CD14-positive monocyte (primary cell): ENCODE measurements around the gene SCNN1B. TPM values are rescaled to one million over a fixed set of nuclear protein-coding genes. Genes with fewer than 3 reads are reported as not detected.

Experiments
- DNase-seq, 3 donors: peaks; one replicate each; pipeline ENCODE4 v3.0.0-alpha.2; 2011 to 2022
- H2AFZ ChIP-seq: 2 replicates; pipeline ENCODE4 v1.6.0; 2012; ENCODE audit warnings: mild to moderate bottlenecking, low read depth, low read length, inconsistent platforms; ENCODE audit not compliant: insufficient read depth, poor library complexity, severe bottlenecking
- H3K27ac ChIP-seq, 2 donors: 1 replicate in 1 of 2; 2 replicates in 1 of 2; pipeline ENCODE4 v1.5.1; 2012 to 2013; ENCODE audit warnings: low read length in 2 of 2, control low read depth in 1 of 2, inconsistent platforms in 1 of 2, low read depth in 1 of 2, mild to moderate bottlenecking in 1 of 2
- H3K27me3 ChIP-seq, 2 donors: one replicate each; pipeline versions ENCODE4 v1.6.0 to v1.6.1; 2011 to 2013; ENCODE audit warnings: low read length in 2 of 2; ENCODE audit not compliant: control insufficient read depth in 2 of 2, insufficient read depth in 2 of 2
- H3K36me3 ChIP-seq, 2 donors: replicated peaks in 1 of 2; 1 replicate in 1 of 2; 2 replicates in 1 of 2; pipeline versions ENCODE4 v1.5.1 to v1.6.1; 2012 to 2013; ENCODE audit warnings: low read length in 2 of 2, control low read depth in 1 of 2, inconsistent platforms in 1 of 2, mild to moderate bottlenecking in 1 of 2; ENCODE audit not compliant: insufficient read depth in 2 of 2, control insufficient read depth in 1 of 2
- H3K4me1 ChIP-seq, 2 donors: 1 replicate in 1 of 2; 2 replicates in 1 of 2; pipeline versions ENCODE4 v1.5.1 to v1.6.1; 2012 to 2013; ENCODE audit warnings: low read length in 2 of 2, control low read depth in 1 of 2, inconsistent platforms in 1 of 2, mild to moderate bottlenecking in 1 of 2, moderate library complexity in 1 of 2; ENCODE audit not compliant: insufficient read depth in 2 of 2, control insufficient read depth in 1 of 2
- H3K4me2 ChIP-seq: replicated peaks from 2 replicates; pipeline ENCODE3; 2012; ENCODE audit warnings: low read length, moderate library complexity, mild to moderate bottlenecking; ENCODE audit not compliant: poor library complexity, severe bottlenecking; ENCODE audit errors: extremely low read depth
- H3K4me3 ChIP-seq, 3 experiments: fragments of 200-600 bp in 1 of 3; sonication (generic) in 1 of 3; replicated peaks in 1 of 3; 1 replicate in 2 of 3; 2 replicates in 1 of 3; pipeline ENCODE4 v1.5.1; 2011 to 2013; ENCODE audit warnings: low read length in 3 of 3, mild to moderate bottlenecking in 3 of 3, control low read depth in 2 of 3, low read depth in 2 of 3, inconsistent platforms in 1 of 3, moderate library complexity in 1 of 3
- H3K79me2 ChIP-seq: 2 replicates; pipeline ENCODE4 v1.6.0; 2012; ENCODE audit warnings: mild to moderate bottlenecking, control low read depth, inconsistent platforms, low read length, moderate library complexity; ENCODE audit not compliant: insufficient read depth
- H3K9ac ChIP-seq: 2 replicates; pipeline ENCODE4 v1.6.0; 2017; ENCODE audit warnings: low read length, mild to moderate bottlenecking; ENCODE audit not compliant: insufficient read depth, poor library complexity, severe bottlenecking
- H3K9me3 ChIP-seq, 2 donors: replicated peaks in 1 of 2; 1 replicate in 1 of 2; 2 replicates in 1 of 2; pipeline versions ENCODE4 v1.5.1 to v1.6.1; 2012 to 2013; ENCODE audit warnings: low read length in 2 of 2, control low read depth in 1 of 2; ENCODE audit not compliant: control insufficient read depth in 1 of 2, insufficient read depth in 1 of 2
- H4K20me1 ChIP-seq: 2 replicates; pipeline ENCODE4 v1.6.0; 2012; ENCODE audit warnings: mild to moderate bottlenecking, low read length, control low read depth, moderate library complexity; ENCODE audit not compliant: insufficient read depth
- H3K27ac Mint-ChIP-seq, 7 donors: one replicate each; pipeline ENCODE4 v1.8.0; 2020; ENCODE audit warnings: mild to moderate bottlenecking in 7 of 7, mixed read lengths in 7 of 7, moderate library complexity in 6 of 7, inconsistent platforms in 2 of 7
- H3K27me3 Mint-ChIP-seq, 3 donors: one replicate each; pipeline ENCODE4 v1.8.0; 2021 to 2022; ENCODE audit warnings: low read depth in 3 of 3, mild to moderate bottlenecking in 3 of 3, mixed read lengths in 3 of 3, moderate library complexity in 3 of 3, inconsistent platforms in 1 of 3
- H3K36me3 Mint-ChIP-seq, 2 donors: one replicate each; pipeline ENCODE4 v1.8.0; 2020; ENCODE audit warnings: mixed read lengths in 2 of 2, inconsistent platforms in 1 of 2, mild to moderate bottlenecking in 1 of 2
- H3K4me1 Mint-ChIP-seq: one replicate; pipeline ENCODE4 v1.8.0; 2020; ENCODE audit warnings: mild to moderate bottlenecking, mixed read lengths
- H3K4me3 Mint-ChIP-seq, 2 donors: one replicate each; pipeline ENCODE4 v1.8.0; 2020; ENCODE audit warnings: mild to moderate bottlenecking in 2 of 2, mixed read lengths in 2 of 2, moderate library complexity in 1 of 2
- H3K9me3 Mint-ChIP-seq, 7 donors: one replicate each; pipeline ENCODE4 v1.8.0; 2020 to 2022; ENCODE audit warnings: mixed read lengths in 7 of 7, mild to moderate bottlenecking in 6 of 7, moderate library complexity in 6 of 7, inconsistent platforms in 2 of 7
- CTCF ChIP-seq: fragments of 200-600 bp; IDR thresholded peaks from one replicate; pipeline ENCODE4 v1.8.0; 2022; ENCODE audit warnings: antibody characterized with exemption, mild to moderate bottlenecking
- WGBS: methylation state at CpG from one replicate; pipeline ENCODE4 v1.1.5; 2013; ENCODE audit warnings: missing lambda C conversion rate; ENCODE audit not compliant: insufficient coverage; 5-methylcytosine and 5-hydroxymethylcytosine counted together
- intact Hi-C, 2 donors: fragments of 100-400 bp; cut with micrococcal nuclease; formaldehyde crosslinking; loops; one replicate each; pipeline versions ENCODE4 v1.15.0 to v1.15.1; 2023
- polyA plus RNA-seq, 3 donors: library from polyadenylated mRNA; depleted of rRNA in 1 of 3; unstranded in 2 of 3; stranded (reverse) in 1 of 3; fragments of 300-500 nt in 2 of 3; fragments of >200 nt in 1 of 3; fragmentation: Illumina TruSeq in 2 of 3; gene quantifications; 1 replicate in 2 of 3; 2 replicates in 1 of 3; pipeline ENCODE4 v1.2.3, GENCODE V29; 2012 to 2021

The SCNN1B gene
- polyA plus RNA-seq, 3 donors, result not detected

GRCh38 chr16:23401139-23401538 lies 99.0 kb downstream of the SCNN1B start:
- intact Hi-C loops, result no loop called here
- no peak for TF ChIP-seq CTCF
- Mint-ChIP-seq H3K4me3 (no peak overlapping the region), H3K4me1 (no peaks in the 10 kb centered on the region), H3K27me3 (peaks cover 0 to 2% (median 0%) of the 10 kb centered on the region in 3 donors), H3K36me3 (peaks cover 78 to 97% of the 10 kb centered on the region in 2 donors), H3K9me3 (no peaks in the 10 kb centered on the region), H3K27ac (no peak overlapping the region)
- Histone ChIP-seq H3K4me1 (no peaks in the 10 kb centered on the region), H3K36me3 (peaks cover 78 to 99% of the 10 kb centered on the region in 2 donors), H3K27me3 (no peaks in the 10 kb centered on the region), H3K79me2 (no peaks in the 10 kb centered on the region), H3K27ac (no peak overlapping the region), H3K9me3 (no peaks in the 10 kb centered on the region), H2AFZ (no peak overlapping the region), H3K4me3 (no peak overlapping the region), H4K20me1 (no peaks in the 10 kb centered on the region), H3K4me2 (no peak overlapping the region), H3K9ac (no peak overlapping the region)
- WGBS, result 100% methylated on average over 2 of the region's 8 CpGs
- DNase-seq, result no peak

GRCh38 chr16:23402100-23402499 lies 100.0 kb downstream of the SCNN1B start:
- peaks cover 0 to 2% (median 0%) of the 10 kb centered on the region in 3 donors for H3K27me3 Mint-ChIP-seq
- no peak overlapping the region for H3K4me3 ChIP-seq
- no peak overlapping the region for H2AFZ ChIP-seq
- intact Hi-C loops, result no loop called here
- H3K9ac ChIP-seq, result no peak overlapping the region
- no CpG with 5 or more reads among the region's 2 CpGs for WGBS
- H3K9me3 ChIP-seq, result no peaks in the 10 kb centered on the region
- H3K4me1 ChIP-seq, result no peaks in the 10 kb centered on the region
- H3K79me2 ChIP-seq, result no peaks in the 10 kb centered on the region
- no peak for TF ChIP-seq CTCF
- H3K4me1 Mint-ChIP-seq, result no peaks in the 10 kb centered on the region
- no peak overlapping the region for H3K4me3 Mint-ChIP-seq
- no peaks in the 10 kb centered on the region for H3K9me3 Mint-ChIP-seq
- DNase-seq, result no peak
- H4K20me1 ChIP-seq, result no peaks in the 10 kb centered on the region
- H3K27me3 ChIP-seq, result no peaks in the 10 kb centered on the region
- H3K27ac ChIP-seq, result no peak overlapping the region
- peaks cover 83 to 95% of the 10 kb centered on the region in 2 donors for H3K36me3 Mint-ChIP-seq
- H3K4me2 ChIP-seq, result no peak overlapping the region
- peaks cover 84 to 100% of the 10 kb centered on the region in 2 donors for H3K36me3 ChIP-seq
- H3K27ac Mint-ChIP-seq, result no peak overlapping the region
